SH-SY5Y (cell line): Measurements from ENCODE around the gene SLC25A21.

Experiments used
- GATA2 ChIP-seq: IDR thresholded peaks from 2 replicates; pipeline ENCODE4 v1.6.1; 2011; ENCODE audit warnings: mild to moderate bottlenecking, low read depth, low read length
- GATA3 ChIP-seq: IDR thresholded peaks from 2 replicates; pipeline ENCODE4 v1.6.1; 2011; ENCODE audit warnings: low read depth, mild to moderate bottlenecking, low read length, moderate library complexity

DNA sequence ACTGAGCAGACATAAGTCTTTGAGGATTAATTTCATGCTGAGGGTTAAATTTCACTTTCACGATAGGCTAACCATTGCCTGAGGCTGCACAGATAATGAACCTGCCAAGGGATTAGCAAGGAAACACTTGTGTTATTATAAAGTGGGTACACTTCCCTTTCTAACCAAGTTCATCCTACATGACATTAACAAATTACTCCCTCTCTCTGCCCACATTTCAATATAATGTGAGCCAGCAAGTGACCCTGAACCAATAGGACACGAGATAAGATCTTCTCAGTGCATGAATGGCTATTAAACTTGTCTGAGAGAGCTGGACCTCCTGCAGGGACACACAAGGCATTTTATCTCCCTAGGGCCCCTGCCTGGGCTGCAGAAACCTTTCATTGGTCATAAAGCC lies 337.3 kb downstream of the SLC25A21 start:
- no peak for TF ChIP-seq GATA2
- TF ChIP-seq GATA3, result no peak
